ENCODE measurements around the gene CCDC88B.

Gene CCDC88B

GRCh38 chr11:64304316-64305072, 35.5 kb upstream of the CCDC88B start (continued):
- TF ChIP-seq ZSCAN18 (tag by site-specific recombination; IDR thresholded peaks at IDR 0.05) (no peak), ZNF704 (tag by site-specific recombination; IDR thresholded peaks at IDR 0.05) (no peak), OVOL3 (tag by site-specific recombination; IDR thresholded peaks at IDR 0.05) (no peak), ZNF157 (tag by site-specific recombination; IDR thresholded peaks at IDR 0.05) (no peak), ZNF558 (tag by site-specific recombination; IDR thresholded peaks at IDR 0.05) (no peak), ZNF248 (tag by site-specific recombination; IDR thresholded peaks at IDR 0.05) (no peak), PRDM2 (tag by site-specific recombination; IDR thresholded peaks at IDR 0.05; ENCODE audit: borderline replicate concordance) (no peak), SCRT1 (tag by site-specific recombination; IDR thresholded peaks at IDR 0.05; ENCODE audit: borderline replicate concordance) (no peak), ZNF214 (tag by site-specific recombination; IDR thresholded peaks at IDR 0.05; ENCODE audit: borderline replicate concordance) (peak; percentile 100), ZFP41 (tag by site-specific recombination; IDR thresholded peaks at IDR 0.05; ENCODE audit: borderline replicate concordance) (no peak), ZSCAN5A (tag by site-specific recombination; IDR thresholded peaks at IDR 0.05) (no peak), WT1 (tag by site-specific recombination; IDR thresholded peaks at IDR 0.05) (no peak), ZBTB8A (tag by site-specific recombination; IDR thresholded peaks at IDR 0.05) (0 out of 2 replicates have a peak, but pooled peaks have one; percentile 51), PRDM6 (tag by site-specific recombination; IDR thresholded peaks at IDR 0.05) (no peak), ZFP69B (tag by site-specific recombination; IDR thresholded peaks at IDR 0.05) (no peak; the same call in 1 of the 2 replicates), ZNF654 (tag by site-specific recombination; IDR thresholded peaks at IDR 0.05; ENCODE audit: low read depth) (peak; percentile 42), ZNF184 (tag by site-specific recombination; IDR thresholded peaks at IDR 0.05) (no peak), ZNF341 (tag by site-specific recombination; IDR thresholded peaks at IDR 0.05; ENCODE audit: low read depth) (peak; percentile 42), ZBTB48 (tag by site-specific recombination; IDR thresholded peaks at IDR 0.05) (peak; percentile 99), ZNF792 (tag by site-specific recombination; IDR thresholded peaks at IDR 0.05) (no peak), ZNF19 (tag by site-specific recombination; IDR thresholded peaks at IDR 0.05; ENCODE audit: low read depth) (no peak), ZNF544 (tag by site-specific recombination; IDR thresholded peaks at IDR 0.05) (no peak), ZNF366 (tag by site-specific recombination; conservative IDR thresholded peaks at IDR 0.05) (no peak), ZNF776 (tag by site-specific recombination; IDR thresholded peaks at IDR 0.05; ENCODE audit: borderline replicate concordance) (no peak), ZNF148 (tag by site-specific recombination; IDR thresholded peaks at IDR 0.05; ENCODE audit: borderline replicate concordance) (no peak), ZNF354C (tag by site-specific recombination; IDR thresholded peaks at IDR 0.05; ENCODE audit: borderline replicate concordance, low read depth) (no peak)
